Omental fat pad (tissue), 4 donors: ENCODE measurements around the gene TMEM39B. TPM values are rescaled to one million over a fixed set of nuclear protein-coding genes. Genes with fewer than 3 reads are reported as not detected.
"Not testable (repeated sequence)": the region's sequence is repeated elsewhere in the genome, so short reads cannot be mapped to it uniquely, and the experiment has no call there.

Experiments
- ATAC-seq: fragments of 150-250 bp; one replicate; pipeline ENCODE4 v1.9.1; 2016; ENCODE audit warnings: mild to moderate bottlenecking, moderate library complexity; ENCODE audit not compliant: low FRiP score
- DNase-seq: peaks from one replicate; pipeline ENCODE4 v3.0.0-alpha.2; 2019; ENCODE audit warnings: low spot score
- CTCF ChIP-seq, 3 donors: fragments of 450-650 bp; IDR thresholded peaks; one replicate each; pipeline ENCODE4 v1.5.1; 2016 to 2017; ENCODE audit warnings: antibody characterized with exemption in 3 of 3, mild to moderate bottlenecking in 3 of 3, moderate library complexity in 2 of 3
- total RNA-seq, 4 donors: library from RNA; depleted of rRNA; stranded (reverse); fragments of >200 nt; gene quantifications; one replicate each; pipeline ENCODE4 v1.1.0, GENCODE V29; 2016

The TMEM39B gene
- total RNA-seq, 4 donors from 2014 or later, result 2.5 to 5.6 (median 3.6) TPM

GRCh38 chr1:32125313-32125712 is 52.6 kb downstream of the TMEM39B start:
- no peak for TF ChIP-seq CTCF (IDR thresholded peaks at IDR 0.05)

GRCh38 chr1:32126770-32127169 is 54.0 kb downstream of the TMEM39B start:
- no peak for DNase-seq
- no peak for TF ChIP-seq CTCF (IDR thresholded peaks at IDR 0.05)
- no peak for ATAC-seq

More at GRCh38 chr1:32125313-32125712, 52.6 kb downstream of the TMEM39B start:
- ATAC-seq (no peak), DNase-seq (no peak)

- ATAC-seq (no peak), DNase-seq (no peak)
- no peak for TF ChIP-seq CTCF (IDR thresholded peaks at IDR 0.05)
Observed at GRCh38 chr1:32127409-32128198, 54.9 kb downstream of the TMEM39B start.

GRCh38 chr1:32128479-32128878 is 55.7 kb downstream of the TMEM39B start:
- DNase-seq, result no peak
- no peak for ATAC-seq
- TF ChIP-seq CTCF (IDR thresholded peaks at IDR 0.05), result no peak

GRCh38 chr1:32128964-32129363 is 56.2 kb downstream of the TMEM39B start:
- no peak for ATAC-seq
- TF ChIP-seq CTCF (IDR thresholded peaks at IDR 0.05), result no peak
- no peak for DNase-seq

GRCh38 chr1:32133950-32134280 is 61.2 kb downstream of the TMEM39B start:
- ATAC-seq, DNase-seq: not testable (repeated sequence)

- no peak for DNase-seq
- no peak for TF ChIP-seq CTCF (IDR thresholded peaks at IDR 0.05)
- ATAC-seq, result no peak
Observed at GRCh38 chr1:32137111-32137510, 64.4 kb downstream of the TMEM39B start.
